ENCODE data around the gene SLC6A18.

DNA sequence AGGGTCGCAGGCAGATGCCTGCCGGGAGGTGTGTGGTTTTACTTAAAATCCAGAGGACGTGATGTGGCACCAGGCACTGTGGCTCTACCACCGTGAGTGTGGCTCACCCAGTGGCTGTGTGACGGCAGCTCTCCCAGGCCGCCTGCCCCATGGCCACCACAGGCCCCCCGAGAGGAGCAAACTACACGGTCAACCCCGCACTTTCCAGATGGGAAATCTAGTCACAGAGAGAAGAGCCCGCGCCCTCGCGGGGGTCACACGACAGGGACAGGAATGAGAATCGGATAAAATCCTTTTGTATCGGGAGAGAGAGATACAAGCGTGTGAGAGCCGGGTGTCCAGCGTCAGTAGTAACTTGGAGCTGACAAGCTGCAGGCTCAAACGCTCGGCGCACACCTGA lies 45.2 kb downstream of the SLC6A18 start:
- TF ChIP-seq, protein P1, sequence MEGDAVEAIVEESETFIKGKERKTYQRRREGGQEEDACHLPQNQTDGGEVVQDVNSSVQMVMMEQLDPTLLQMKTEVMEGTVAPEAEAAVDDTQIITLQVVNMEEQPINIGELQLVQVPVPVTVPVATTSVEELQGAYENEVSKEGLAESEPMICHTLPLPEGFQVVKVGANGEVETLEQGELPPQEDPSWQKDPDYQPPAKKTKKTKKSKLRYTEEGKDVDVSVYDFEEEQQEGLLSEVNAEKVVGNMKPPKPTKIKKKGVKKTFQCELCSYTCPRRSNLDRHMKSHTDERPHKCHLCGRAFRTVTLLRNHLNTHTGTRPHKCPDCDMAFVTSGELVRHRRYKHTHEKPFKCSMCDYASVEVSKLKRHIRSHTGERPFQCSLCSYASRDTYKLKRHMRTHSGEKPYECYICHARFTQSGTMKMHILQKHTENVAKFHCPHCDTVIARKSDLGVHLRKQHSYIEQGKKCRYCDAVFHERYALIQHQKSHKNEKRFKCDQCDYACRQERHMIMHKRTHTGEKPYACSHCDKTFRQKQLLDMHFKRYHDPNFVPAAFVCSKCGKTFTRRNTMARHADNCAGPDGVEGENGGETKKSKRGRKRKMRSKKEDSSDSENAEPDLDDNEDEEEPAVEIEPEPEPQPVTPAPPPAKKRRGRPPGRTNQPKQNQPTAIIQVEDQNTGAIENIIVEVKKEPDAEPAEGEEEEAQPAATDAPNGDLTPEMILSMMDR (IDR thresholded peaks at IDR 0.05; ENCODE audit: insufficient read depth, low read depth, low read length) = no peak
- no peak for TF ChIP-seq EZH2 (IDR thresholded peaks at IDR 0.05; ENCODE audit: insufficient read depth, low read length)
